IMR-90 (cell line): ENCODE measurements around the gene RAD51AP2.

Source experiments
- CEBPB ChIP-seq: IDR thresholded peaks from 2 replicates; pipeline ENCODE4 v1.6.1; 2012; ENCODE audit warnings: low read depth, low read length, improper control_type of control experiment
- CTCF ChIP-seq: conservative IDR thresholded peaks from 2 replicates; pipeline ENCODE4 v1.5.1; 2012; ENCODE audit warnings: mild to moderate bottlenecking, low read depth, low read length, improper control_type of control experiment
- MAFK ChIP-seq: IDR thresholded peaks from 2 replicates; pipeline ENCODE4 v1.6.1; 2012; ENCODE audit warnings: low read depth, low read length, improper control_type of control experiment
- NFE2L2 ChIP-seq: fragments of 150-350 bp; IDR thresholded peaks from 2 replicates; pipeline ENCODE4 v1.6.1; 2016; ENCODE audit warnings: low read depth, mild to moderate bottlenecking, low read length
- RAD21 ChIP-seq: IDR thresholded peaks from 2 replicates; pipeline ENCODE4 v1.6.1; 2012; ENCODE audit warnings: low read length, improper control_type of control experiment
- SMC3 ChIP-seq: fragments of 150-350 bp; IDR thresholded peaks from 2 replicates; pipeline ENCODE4 v1.6.1; 2016; ENCODE audit warnings: low read depth, mild to moderate bottlenecking, antibody characterized with exemption, low read length, moderate library complexity
- USF2 ChIP-seq: fragments of 150-350 bp; IDR thresholded peaks from 2 replicates; pipeline ENCODE4 v1.6.1; 2017; ENCODE audit warnings: mild to moderate bottlenecking, antibody characterized with exemption, low read length, low read depth

GRCh38 chr2:17543131-17543660 lies 25.0 kb upstream of the RAD51AP2 start:
- no peak for TF ChIP-seq CTCF
- no peak for TF ChIP-seq CEBPB
- TF ChIP-seq USF2, result no peak
- no peak for TF ChIP-seq RAD21
- TF ChIP-seq MAFK, result no peak
- TF ChIP-seq SMC3, result no peak
- TF ChIP-seq NFE2L2, result no peak
